DMS53 (cell line): ENCODE measurements around the gene BTG2.

Source experiments
- DNase-seq: peaks from one replicate; lab custom pipeline; 2025; lab: John Stamatoyannopoulos, UW

Gene BTG2

DNA sequence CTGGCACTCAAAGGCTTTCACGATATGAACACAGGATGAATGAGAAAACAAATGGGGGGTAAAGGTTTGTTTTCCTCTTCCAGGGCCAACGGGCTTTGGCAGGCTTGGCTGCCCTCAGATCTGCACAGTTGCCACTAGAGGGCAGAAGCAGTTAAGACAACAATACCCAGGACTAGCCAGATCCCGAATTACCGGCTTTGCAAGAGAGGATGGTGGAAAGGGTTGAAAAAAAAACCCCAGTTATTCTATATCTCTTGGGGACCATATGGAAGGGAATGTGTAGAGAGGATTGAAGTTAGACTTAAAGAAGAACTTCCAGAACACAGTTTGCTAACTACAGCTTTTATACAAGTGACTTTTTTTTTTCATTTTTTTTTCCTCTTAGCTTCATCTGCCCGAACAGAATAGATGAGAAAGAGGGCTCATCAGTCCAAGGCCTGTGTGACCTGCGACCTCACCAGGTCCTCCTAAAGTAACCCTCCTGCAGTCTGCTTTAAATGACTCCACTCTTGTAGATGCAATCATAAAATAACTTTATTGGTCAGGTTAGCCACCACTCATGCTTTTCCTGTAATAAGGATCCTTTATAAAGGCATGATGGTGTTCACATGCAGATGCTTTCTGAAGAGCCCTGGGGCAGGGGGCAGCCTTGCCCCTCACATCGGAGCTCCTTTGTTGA is 34.9 kb downstream of the BTG2 start:
- peak; percentile 97 for DNase-seq

DNA sequence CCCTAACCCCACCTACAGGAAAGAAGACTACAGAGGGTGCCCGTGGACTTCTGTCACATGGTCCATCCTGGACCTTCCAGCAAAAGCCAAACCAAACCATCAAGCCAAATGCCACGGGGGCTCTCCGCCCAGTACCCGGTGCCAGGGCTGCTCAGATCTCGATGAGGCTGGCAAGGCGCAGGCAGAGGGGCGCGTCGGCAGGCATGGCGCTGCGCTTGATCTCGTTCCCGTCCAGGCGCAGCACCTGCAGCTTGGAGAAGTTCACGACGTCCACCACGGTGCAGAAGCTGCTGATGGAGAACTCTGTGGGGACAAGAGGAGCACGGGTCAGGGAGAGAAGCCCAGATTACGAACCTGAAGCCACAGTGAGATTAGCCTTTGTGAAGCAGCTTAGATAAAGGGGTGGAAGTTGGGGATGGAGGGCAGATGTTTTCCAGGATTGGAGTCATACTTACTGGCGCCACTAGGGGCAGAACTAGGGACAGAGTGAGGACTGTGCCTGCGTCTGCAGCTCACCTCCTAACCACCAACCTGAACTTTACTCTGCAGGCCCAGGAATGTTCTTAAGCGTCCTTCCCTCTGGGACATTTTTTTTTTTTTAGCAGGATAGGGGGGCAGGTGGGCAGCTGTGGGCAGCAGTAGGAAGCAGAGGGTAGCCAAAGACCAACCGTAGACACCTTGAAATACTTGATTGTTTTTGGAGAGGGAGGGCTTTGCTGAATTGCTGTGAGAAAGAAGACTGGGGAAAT is 37.0 kb downstream of the BTG2 start:
- DNase-seq: peak; percentile 81

DNA sequence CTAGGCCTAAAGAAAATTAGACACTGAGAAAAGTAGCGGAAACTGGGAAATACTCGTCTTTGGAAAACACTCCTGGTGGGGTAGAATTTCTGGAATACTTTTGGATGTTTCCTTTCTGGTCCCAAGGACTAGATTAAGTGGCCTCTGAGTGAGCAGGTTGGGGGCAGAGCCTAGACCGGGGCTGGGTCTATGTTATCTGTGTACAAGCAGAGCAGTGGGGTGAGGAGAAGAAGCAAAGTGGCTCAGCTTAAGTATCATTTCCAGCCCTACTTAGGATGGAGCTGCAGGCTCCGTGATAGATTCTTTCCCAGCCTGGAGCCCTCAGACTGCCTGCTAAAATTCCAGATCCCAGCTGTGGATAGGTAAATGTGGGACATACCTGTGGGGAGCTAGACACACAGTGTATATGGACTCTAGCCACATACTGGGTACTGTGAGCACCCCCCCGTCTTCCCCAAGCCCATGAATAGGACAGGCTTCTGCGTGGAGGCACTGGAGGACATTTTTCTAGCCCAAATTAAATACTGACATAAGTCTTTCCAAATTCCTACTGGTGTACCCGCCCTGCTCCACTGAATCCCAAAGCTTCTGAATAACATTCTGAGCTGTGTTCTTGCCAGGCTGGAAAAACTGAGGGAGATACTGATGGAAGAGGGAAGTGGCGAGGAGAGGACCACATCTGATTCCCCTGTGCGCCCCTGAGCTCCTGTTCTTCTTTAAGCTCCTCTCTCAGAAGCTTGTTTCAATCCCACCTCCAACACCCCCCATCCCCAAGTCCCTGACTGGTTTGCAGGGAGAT is 38.8 kb downstream of the BTG2 start:
- no peak for DNase-seq

DNA sequence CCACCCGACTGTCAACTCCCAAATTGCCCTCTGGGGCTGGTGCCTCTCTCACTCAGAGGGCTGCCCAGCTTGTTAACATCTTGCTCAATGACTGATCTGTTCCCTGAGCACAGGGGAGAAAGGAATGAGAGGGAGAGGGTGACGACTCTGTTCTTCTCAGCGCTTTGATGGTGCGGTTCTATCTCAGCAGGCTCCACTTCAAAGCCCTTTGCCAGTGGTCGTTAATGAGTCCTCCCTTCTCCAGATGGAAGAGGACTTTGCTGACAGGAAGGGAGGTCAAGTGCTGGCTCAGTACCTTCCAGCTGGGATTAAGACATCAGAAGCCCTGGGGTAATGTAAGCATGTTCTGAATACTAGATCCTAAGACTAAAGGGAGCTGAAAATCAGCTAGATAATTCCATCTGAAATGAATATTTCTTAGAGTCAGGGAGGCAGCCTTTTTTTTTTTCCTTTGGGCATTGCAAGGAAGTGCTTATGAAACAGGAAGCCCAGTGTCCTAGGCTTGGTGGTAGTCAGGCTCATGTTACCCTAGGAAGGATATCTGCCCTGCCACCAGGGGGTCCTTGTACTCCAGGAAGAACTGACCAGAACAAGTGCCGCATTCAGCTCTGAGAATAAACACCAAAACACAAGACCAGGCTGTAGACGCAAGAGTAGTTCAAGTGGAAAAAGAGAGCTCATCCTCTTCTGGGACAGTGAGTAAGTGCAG is 40.9 kb downstream of the BTG2 start:
- DNase-seq: peak; percentile 48

DNA sequence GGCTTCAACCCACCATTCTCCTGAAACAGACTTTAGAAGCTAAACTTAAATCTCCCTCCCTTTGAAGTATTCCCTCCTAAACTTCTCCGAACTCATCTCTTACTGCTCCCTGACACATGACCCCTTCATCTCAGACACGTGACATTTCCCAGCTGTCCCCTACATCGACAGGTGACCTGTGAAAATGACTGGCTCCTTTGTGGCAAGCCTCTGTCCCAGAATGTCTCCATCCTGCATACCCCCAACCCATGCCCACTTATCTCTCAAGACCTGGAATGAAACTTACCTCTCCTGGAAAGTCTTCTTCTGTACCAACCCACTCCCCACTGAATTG is 41.4 kb downstream of the BTG2 start:
- no peak for DNase-seq

DNA sequence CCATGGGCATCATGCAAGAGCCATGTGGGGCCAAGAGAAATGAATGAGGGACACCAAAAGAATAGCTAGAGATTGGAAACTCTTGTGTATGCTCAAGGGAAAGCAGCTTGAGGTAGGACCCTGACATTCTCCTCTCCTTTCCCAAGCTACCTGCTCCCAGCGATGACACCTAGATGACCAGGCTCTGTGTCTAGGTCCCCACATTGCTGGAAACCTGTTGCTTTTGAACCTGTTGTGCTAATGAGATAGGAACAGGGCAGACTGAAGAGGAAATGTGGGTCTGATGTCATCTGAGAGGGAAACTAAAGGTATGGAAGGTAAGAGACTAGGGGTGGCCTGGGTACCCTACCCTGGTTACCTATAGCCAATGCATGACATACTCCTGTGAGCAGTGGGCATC is 43.8 kb downstream of the BTG2 start:
- DNase-seq: no peak

DNA sequence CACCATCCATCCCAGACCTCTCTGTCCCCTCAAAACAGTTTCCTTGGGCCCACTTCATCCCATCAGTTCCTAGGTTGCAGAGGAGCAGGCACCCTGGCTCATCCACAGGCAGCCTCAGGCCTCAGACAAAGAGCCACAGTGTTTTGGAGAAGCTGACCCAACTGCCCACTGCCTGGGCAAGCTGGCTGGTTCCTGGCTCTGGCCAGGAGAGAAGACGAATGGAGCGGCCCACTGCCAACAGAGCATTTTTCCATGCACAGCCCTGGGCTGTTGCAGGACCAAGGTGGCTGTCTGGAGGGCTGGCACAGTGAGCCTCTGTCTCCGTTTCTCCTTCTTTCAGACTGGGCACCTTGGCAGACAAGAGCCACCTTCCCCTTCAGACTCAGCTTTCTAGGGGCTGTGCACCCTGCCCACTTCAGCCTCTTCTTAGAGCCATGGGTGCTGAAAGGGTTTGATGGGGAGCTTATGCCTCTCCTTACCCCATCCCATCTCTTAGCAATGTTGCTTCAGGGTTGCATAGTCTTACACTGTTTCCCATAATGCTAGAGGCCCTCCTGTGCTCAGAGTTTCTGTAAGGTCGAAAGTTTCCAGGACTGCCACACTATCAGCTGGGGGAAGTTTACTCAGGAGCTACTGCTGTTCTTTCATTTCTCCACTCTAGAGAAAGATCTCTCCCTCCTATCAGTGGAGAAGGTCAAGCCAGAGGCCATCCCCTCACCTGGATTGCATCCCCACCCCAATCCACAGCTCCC is 44.6 kb downstream of the BTG2 start:
- DNase-seq: no peak

DNA sequence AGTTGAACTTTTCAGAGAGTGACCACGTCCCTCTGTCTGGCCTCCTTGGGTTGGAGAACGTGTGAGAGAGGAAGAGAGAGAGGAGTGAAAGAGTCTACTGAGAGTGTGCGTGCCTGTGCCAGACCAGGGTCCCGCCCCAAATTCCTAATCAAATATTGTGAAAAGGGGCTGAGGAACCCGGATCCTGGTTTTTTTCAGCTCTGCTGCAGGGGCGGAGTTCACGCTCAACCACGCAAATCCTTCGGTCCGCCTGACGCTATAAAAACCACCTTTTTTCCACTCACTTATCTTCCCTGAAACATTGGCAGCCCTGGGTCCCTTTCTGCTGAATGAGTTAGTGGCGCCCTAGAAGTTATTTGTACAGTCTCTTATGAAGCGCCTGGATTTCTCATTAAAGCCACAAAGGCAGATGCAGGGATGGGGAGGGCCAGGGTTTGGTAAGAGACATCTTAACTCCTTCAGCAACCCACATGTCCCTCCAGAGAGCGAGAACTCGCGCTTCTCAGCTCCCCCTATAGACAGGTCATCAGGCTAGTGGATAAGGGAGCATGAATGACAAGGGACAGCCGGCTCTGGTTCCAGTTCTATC is 45.8 kb downstream of the BTG2 start, which contains the start of gene FMOD:
FMOD (minus strand) TSS at position 86 of the 589 bp plus-strand sequence. CDS start 2,852 bp downstream, outside the sequence.
- peak; percentile 80 for DNase-seq

DNA sequence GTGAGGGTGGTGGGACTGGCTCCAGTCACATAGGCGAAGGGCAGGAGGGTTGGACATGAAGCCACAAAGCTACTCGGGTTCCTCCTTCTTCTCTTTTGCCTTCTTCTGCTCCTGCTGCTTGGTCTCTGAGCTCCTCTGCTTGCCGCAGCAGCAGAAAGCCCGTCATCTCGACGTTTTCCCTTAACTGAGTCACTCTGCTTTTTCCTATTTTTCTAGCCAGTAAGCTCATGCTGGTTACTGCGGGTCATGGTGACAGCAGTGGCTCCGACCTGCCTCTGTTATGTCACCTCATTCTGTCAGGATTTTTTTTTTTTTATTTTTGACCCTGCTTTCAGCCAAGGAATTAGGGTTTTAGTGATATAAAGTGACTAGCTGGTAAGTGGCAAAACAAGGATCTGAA is 48.2 kb downstream of the BTG2 start:
- no peak for DNase-seq

DNA sequence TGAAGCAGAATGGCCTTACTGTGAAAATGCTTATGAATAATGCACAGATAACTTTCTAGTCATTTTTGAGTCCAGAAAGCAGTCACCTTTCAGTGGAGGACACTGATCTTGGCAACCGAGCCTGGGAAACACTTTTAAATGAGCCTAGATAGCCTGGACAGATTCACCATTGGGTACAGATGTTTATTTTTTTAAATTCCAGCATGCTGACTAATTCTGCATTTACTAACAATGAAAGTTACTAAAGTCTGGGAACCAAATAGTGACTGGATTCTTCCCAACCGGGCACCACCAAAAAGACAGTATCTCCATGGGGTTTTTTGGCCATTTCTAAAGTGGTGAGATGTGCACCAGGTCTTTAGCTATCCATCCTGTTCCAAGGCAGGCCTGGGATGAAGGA is 48.9 kb downstream of the BTG2 start:
- no peak for DNase-seq

DNA sequence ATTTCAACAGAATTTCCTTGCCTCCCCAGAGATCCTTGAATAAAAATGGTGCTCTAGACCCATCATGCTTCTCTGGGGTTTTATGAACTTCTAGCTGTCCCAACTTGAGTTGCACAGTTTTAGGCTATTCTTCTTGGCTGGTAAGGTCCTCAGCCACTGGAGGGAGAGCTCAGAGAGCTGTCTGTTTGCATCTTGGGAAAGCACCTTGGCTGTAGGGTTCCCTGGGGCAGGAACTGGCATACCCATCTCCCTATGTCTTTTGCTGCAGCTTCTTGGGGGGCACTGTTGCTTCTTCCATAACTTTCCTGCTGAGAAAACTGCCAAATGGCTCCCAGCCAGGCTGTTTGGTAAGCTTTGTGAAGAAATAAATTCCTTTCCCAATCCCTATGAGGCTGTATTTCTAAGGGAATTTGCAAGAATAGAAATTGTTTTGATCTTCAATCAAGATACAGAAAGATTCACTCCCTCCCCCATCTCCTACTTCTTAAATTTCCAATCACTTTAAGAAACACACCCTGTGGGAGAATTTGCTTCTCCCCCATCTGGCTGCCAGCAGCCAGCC is 53.8 kb downstream of the BTG2 start:
- no peak for DNase-seq
